HAP-1 (cell line): ENCODE measurements around the gene AGAP1.
"Not testable (repeated sequence)": the region's sequence is repeated elsewhere in the genome, so short reads cannot be mapped to it uniquely, and the experiment has no call there.

Experiments
- DNase-seq, 2 experiments: peaks; one replicate each; pipeline ENCODE4 v3.0.0-alpha.2; 2016 to 2020; ENCODE audit warnings: low spot score in 2 of 2
- H3K27me3 ChIP-seq: fragments of 250-450 bp; sonication (Bioruptor Pico); 2 replicates; pipeline ENCODE4 v1.5.1; 2020; ENCODE audit warnings: low read depth, mild to moderate bottlenecking, moderate library complexity
- H3K36me3 ChIP-seq: fragments of 250-450 bp; sonication (Bioruptor Pico); replicated peaks from 2 replicates; pipeline ENCODE4 v1.5.1; 2020; ENCODE audit warnings: mild to moderate bottlenecking
- H3K4me1 ChIP-seq: fragments of 250-450 bp; sonication (Bioruptor Pico); 2 replicates; pipeline ENCODE4 v1.5.1; 2020; ENCODE audit warnings: mild to moderate bottlenecking
- H3K4me3 ChIP-seq: fragments of 250-450 bp; sonication (Bioruptor Pico); 2 replicates; pipeline ENCODE4 v1.5.1; 2020; ENCODE audit warnings: mild to moderate bottlenecking, moderate library complexity
- H3K9me3 ChIP-seq: fragments of 250-450 bp; sonication (Bioruptor Pico); 2 replicates; pipeline ENCODE4 v1.5.1; 2020; ENCODE audit warnings: mild to moderate bottlenecking, moderate library complexity
- in situ Hi-C: fragments of 300-500 bp; cut with MboI; formaldehyde crosslinking; loops from 3 replicates; pipeline ENCODE4 v1.14.3; 2020; ENCODE audit warnings: low sequenced_read_pairs, inconsistent platforms, mixed read lengths

Gene AGAP1

GRCh38 chr2:235762832-235763598 lies 269.2 kb downstream of the AGAP1 start:
- in situ Hi-C loops = no loop called here
- no peaks in the 10 kb centered on the region for H3K27me3 ChIP-seq
- H3K36me3 ChIP-seq = no peaks in the 10 kb centered on the region
- H3K9me3 ChIP-seq = no peaks in the 10 kb centered on the region
- no peak for DNase-seq
- H3K4me3 ChIP-seq = no peak overlapping the region
- no peaks in the 10 kb centered on the region for H3K4me1 ChIP-seq

GRCh38 chr2:235763816-235764215 lies 270.0 kb downstream of the AGAP1 start:
- in situ Hi-C loops = no loop called here

DNA sequence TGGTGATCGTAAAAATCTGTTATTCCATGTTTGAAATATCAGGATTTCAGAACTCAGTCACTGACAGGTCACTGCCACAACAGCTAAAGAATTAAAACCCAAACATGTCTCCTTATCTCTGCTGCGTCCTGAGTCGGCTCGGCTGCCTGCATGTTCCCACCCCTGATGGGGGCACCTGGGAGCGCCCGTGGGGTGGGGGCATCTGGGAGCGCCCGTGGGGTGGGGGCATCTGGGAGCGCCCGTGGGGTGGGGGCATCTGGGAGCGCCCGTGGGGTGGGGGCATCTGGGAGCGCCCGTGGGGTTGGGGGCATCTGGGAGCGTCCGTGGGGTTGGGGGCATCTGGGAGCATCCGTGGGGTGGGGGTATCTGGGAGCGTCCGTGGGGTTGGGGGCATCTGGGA lies 270.6 kb downstream of the AGAP1 start:
- DNase-seq, H3K4me3 ChIP-seq, H3K36me3 ChIP-seq, H3K27me3 ChIP-seq, in situ Hi-C loops, H3K4me1 ChIP-seq, H3K9me3 ChIP-seq: not testable (repeated sequence)

More at GRCh38 chr2:235763816-235764215, 270.0 kb downstream of the AGAP1 start:
- Histone ChIP-seq H3K4me1 (no peaks in the 10 kb centered on the region), H3K9me3 (no peaks in the 10 kb centered on the region), H3K27me3 (no peaks in the 10 kb centered on the region), H3K36me3 (no peaks in the 10 kb centered on the region), H3K4me3 (no peak overlapping the region)
- no peak for DNase-seq

- in situ Hi-C loops = no loop called here
- Histone ChIP-seq H3K36me3 (no peaks in the 10 kb centered on the region), H3K4me1 (no peaks in the 10 kb centered on the region), H3K4me3 (no peak overlapping the region), H3K9me3 (no peaks in the 10 kb centered on the region), H3K27me3 (no peaks in the 10 kb centered on the region)
- DNase-seq = no peak
Measured at GRCh38 chr2:235765181-235765820, 271.5 kb downstream of the AGAP1 start.

- peak; percentile 84 for DNase-seq
- Histone ChIP-seq H3K4me3 (no peak overlapping the region), H3K9me3 (no peaks in the 10 kb centered on the region), H3K36me3 (no peaks in the 10 kb centered on the region), H3K4me1 (no peaks in the 10 kb centered on the region), H3K27me3 (no peaks in the 10 kb centered on the region)
- in situ Hi-C loops = no loop called here
Measured at GRCh38 chr2:235766278-235766677, 272.4 kb downstream of the AGAP1 start.

- no peaks in the 10 kb centered on the region for H3K36me3 ChIP-seq
- H3K27me3 ChIP-seq = no peaks in the 10 kb centered on the region
- in situ Hi-C loops = no loop called here
Measured at GRCh38 chr2:235768606-235769005, 274.8 kb downstream of the AGAP1 start.

DNA sequence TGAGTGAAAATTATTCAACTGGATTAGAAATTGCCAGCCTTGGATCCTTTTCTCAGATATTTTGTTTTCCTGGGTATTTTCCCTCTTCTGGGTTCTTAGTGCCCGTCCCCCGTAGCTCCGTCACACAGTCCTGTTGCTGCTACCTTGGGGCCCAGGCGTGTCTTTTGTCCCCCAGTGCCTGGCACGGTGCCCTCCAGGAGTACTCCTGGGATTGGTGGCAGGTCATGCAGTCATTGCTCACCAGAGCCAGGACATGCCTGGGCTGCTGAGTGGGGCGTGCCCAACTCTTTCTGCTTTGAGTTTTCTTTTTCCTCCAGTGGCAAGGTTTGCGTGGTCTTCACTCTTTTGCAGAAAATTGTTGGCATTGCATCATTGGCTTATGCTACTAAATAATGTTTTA lies 275.2 kb downstream of the AGAP1 start:
- no peaks in the 10 kb centered on the region for H3K9me3 ChIP-seq
- H3K4me1 ChIP-seq = no peaks in the 10 kb centered on the region; the same call in 1 of the 2 replicates
- in situ Hi-C loops = no loop called here

More at GRCh38 chr2:235768606-235769005, 274.8 kb downstream of the AGAP1 start:
- DNase-seq = no peak
- H3K4me1 ChIP-seq = no peaks in the 10 kb centered on the region; the same call in 1 of the 2 replicates
- no peaks in the 10 kb centered on the region for H3K9me3 ChIP-seq
- no peak overlapping the region for H3K4me3 ChIP-seq

GRCh38 chr2:235770909-235771820 lies 277.3 kb downstream of the AGAP1 start:
- H3K4me3 ChIP-seq = no peak overlapping the region
- H3K36me3 ChIP-seq = no peaks in the 10 kb centered on the region
- H3K4me1 ChIP-seq = no peaks in the 10 kb centered on the region; the same call in 1 of the 2 replicates
- DNase-seq = no peak
- no peaks in the 10 kb centered on the region for H3K9me3 ChIP-seq
- in situ Hi-C loops = no loop called here
- no peaks in the 10 kb centered on the region for H3K27me3 ChIP-seq

More for the DNA sequence above, 275.2 kb downstream of the AGAP1 start:
- DNase-seq = no peak
- Histone ChIP-seq H3K36me3 (no peaks in the 10 kb centered on the region), H3K27me3 (no peaks in the 10 kb centered on the region), H3K4me3 (no peak overlapping the region)

DNA sequence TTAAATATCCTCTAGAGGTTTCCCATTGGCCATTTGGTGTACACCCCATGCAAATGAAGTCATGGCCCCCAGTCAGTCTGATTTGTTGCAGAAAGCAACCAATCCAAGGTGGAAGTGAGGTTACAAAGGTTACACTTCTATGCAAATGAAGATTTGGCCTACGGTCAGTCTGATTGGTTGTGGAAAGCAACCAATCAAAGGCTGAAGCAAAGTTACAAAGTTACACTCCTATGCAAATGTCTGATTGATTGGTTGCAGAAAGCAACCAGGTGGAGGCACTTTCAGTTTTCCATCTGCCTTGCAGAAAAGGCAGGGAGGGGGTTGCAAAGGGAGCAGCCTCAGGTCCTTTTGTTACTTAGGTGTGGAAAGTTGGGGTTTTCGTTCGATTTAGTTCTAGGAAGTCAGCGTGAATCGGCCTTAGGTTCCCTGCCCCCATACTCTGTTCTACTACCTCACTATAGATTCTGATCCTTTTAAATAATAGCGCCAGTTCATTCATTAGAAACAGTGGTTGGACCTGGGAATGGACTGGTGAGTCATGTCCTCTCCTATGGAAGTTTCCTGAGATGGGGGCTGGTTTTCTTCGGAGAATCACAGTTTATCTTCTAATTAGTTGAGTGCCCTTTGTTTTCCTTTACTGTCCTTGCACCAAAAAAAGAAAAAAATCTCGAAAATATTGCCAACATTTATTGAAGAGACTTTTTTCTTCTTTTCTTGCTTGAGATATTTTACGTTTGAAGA lies 279.5 kb downstream of the AGAP1 start:
- DNase-seq = no peak
- in situ Hi-C loops = no loop called here

GRCh38 chr2:235774153-235774870 lies 280.5 kb downstream of the AGAP1 start:
- in situ Hi-C loops = no loop called here
- no peaks in the 10 kb centered on the region for H3K9me3 ChIP-seq

More for the DNA sequence above, 279.5 kb downstream of the AGAP1 start:
- no peaks in the 10 kb centered on the region for H3K9me3 ChIP-seq
- H3K4me3 ChIP-seq = no peak overlapping the region
- no peaks in the 10 kb centered on the region; the same call in 1 of the 2 replicates for H3K4me1 ChIP-seq
- no peaks in the 10 kb centered on the region for H3K36me3 ChIP-seq
- no peaks in the 10 kb centered on the region for H3K27me3 ChIP-seq

GRCh38 chr2:235776531-235776930 lies 282.7 kb downstream of the AGAP1 start:
- H3K27me3 ChIP-seq = no peaks in the 10 kb centered on the region
- H3K4me3 ChIP-seq = no peak overlapping the region
- in situ Hi-C loops = loop anchor here (5.0 kb wide), 1 partner anchor 406 kb away; no protein-coding TSS in a partner anchor
- no peaks in the 10 kb centered on the region for H3K9me3 ChIP-seq
- DNase-seq = no peak
- H3K4me1 ChIP-seq = no peaks in the 10 kb centered on the region; the same call in 1 of the 2 replicates
- H3K36me3 ChIP-seq = no peaks in the 10 kb centered on the region

More at GRCh38 chr2:235774153-235774870, 280.5 kb downstream of the AGAP1 start:
- no peak for DNase-seq
- no peaks in the 10 kb centered on the region for H3K36me3 ChIP-seq
- H3K4me1 ChIP-seq = no peaks in the 10 kb centered on the region; the same call in 1 of the 2 replicates
- no peak overlapping the region for H3K4me3 ChIP-seq
- no peaks in the 10 kb centered on the region for H3K27me3 ChIP-seq

DNA sequence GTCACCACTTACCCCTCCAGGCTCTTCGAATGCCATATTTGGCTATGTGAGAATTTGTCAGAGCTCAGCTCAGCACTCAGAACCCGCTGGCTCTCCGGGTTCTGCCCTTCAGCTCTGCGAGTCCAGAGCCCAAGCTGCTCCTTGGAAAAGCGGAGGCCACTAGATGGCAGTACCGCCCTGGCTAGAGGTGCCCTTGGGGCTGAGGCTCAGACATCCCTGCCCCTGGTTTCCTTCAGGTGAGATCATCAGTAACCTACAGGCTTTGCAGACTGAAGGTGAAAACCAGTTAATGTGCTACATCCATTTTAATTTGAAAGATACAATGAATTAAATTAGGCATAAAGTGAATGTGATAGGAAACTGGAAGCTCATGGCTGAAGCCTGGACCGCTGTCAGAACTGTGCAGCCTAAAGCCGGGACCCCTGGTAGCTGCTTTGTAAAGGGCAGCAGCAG lies 285.6 kb downstream of the AGAP1 start:
- H3K27me3 ChIP-seq = no peaks in the 10 kb centered on the region
- no peaks in the 10 kb centered on the region for H3K9me3 ChIP-seq
- H3K36me3 ChIP-seq = no peaks in the 10 kb centered on the region
- peak; percentile 43 to 84 for DNase-seq
- H3K4me1 ChIP-seq = no peaks in the 10 kb centered on the region
- in situ Hi-C loops = loop anchor here (5.0 kb wide), 1 partner anchor 403 kb away; no protein-coding TSS in a partner anchor
- no peak overlapping the region for H3K4me3 ChIP-seq
